Spleen (tissue), 13 donors: ENCODE results near the gene ATF6B. TPM values are rescaled to one million over a fixed set of nuclear protein-coding genes. Genes with fewer than 3 reads are reported as not detected.

Source experiments
- DNase-seq: peaks from one replicate; pipeline ENCODE4 v3.0.0-alpha.2; 2020
- H3K27ac ChIP-seq, 8 donors: fragments of 200-600 bp; sonication (generic) in 7 of 8; 1 replicate in 4 of 8; 2 replicates in 4 of 8; pipeline versions ENCODE4 v1.5.0 to v1.8.0; 2016 to 2021; ENCODE audit warnings: inconsistent platforms in 4 of 8, mild to moderate bottlenecking in 4 of 8, moderate library complexity in 1 of 8
- H3K27me3 ChIP-seq, 7 donors: fragments of 200-600 bp; sonication (generic) in 6 of 7; replicated peaks in 1 of 7; 1 replicate in 4 of 7; 2 replicates in 3 of 7; pipeline versions ENCODE4 v1.5.0 to v1.8.0; 2016 to 2021; ENCODE audit warnings: inconsistent platforms in 3 of 7, mild to moderate bottlenecking in 1 of 7
- H3K36me3 ChIP-seq, 6 donors: fragments of 200-600 bp; sonication (generic) in 5 of 6; 1 replicate in 4 of 6; 2 replicates in 2 of 6; pipeline versions ENCODE4 v1.5.0 to v1.8.0; 2016 to 2021; ENCODE audit warnings: inconsistent platforms in 2 of 6
- H3K4me1 ChIP-seq, 6 donors: fragments of 200-600 bp; sonication (generic) in 5 of 6; 1 replicate in 3 of 6; 2 replicates in 3 of 6; pipeline versions ENCODE4 v1.5.0 to v1.8.0; 2016 to 2021; ENCODE audit warnings: inconsistent platforms in 3 of 6
- H3K4me3 ChIP-seq, 8 donors: fragments of 200-600 bp; sonication (generic) in 7 of 8; 1 replicate in 4 of 8; 2 replicates in 4 of 8; pipeline versions ENCODE4 v1.5.0 to v1.8.0; 2016 to 2021; ENCODE audit warnings: inconsistent platforms in 4 of 8, mild to moderate bottlenecking in 4 of 8, moderate library complexity in 2 of 8
- H3K9me3 ChIP-seq, 8 donors: fragments of 200-600 bp; sonication (generic) in 7 of 8; 1 replicate in 4 of 8; 2 replicates in 4 of 8; pipeline versions ENCODE4 v1.5.0 to v1.8.0; 2016 to 2021; ENCODE audit warnings: inconsistent platforms in 4 of 8
- CTCF ChIP-seq, 11 experiments: fragments of 200-600 bp in 7 of 11; fragments of 450-650 bp in 4 of 11; sonication (generic) in 4 of 11; IDR thresholded peaks in 8 of 11; conservative IDR thresholded peaks in 3 of 11; 1 replicate in 7 of 11; 2 replicates in 4 of 11; pipeline versions ENCODE4 v1.4.0 to v1.8.0; 2016 to 2021; ENCODE audit warnings: antibody characterized with exemption in 11 of 11, inconsistent platforms in 4 of 11, mild to moderate bottlenecking in 1 of 11
- POLR2A ChIP-seq, 3 donors: fragments of 450-650 bp; IDR thresholded peaks; one replicate each; pipeline ENCODE4 v1.5.1; 2017; ENCODE audit warnings: antibody characterized with exemption in 3 of 3, mild to moderate bottlenecking in 1 of 3
- POLR2AphosphoS5 ChIP-seq, 3 donors: sonication (generic); formaldehyde crosslinking; IDR thresholded peaks; one replicate each; pipeline ENCODE4 v1.5.1; 2017; ENCODE audit warnings: antibody characterized with exemption in 3 of 3
- WGBS, 5 donors: extraction: QIAGEN DNeasy Blood & Tissue Kit in 3 of 5; methylation state at CpG; one replicate each; pipeline versions ENCODE4 v1.1.5 to v1.1.7; 2013 to 2018; 5-methylcytosine and 5-hydroxymethylcytosine counted together
- intact Hi-C: fragments of 100-400 bp; cut with DNase I; formaldehyde crosslinking; loops from one replicate; pipeline ENCODE4 v1.15.0; 2023; ENCODE audit warnings: low total_unique reads
- long read RNA-seq, 2 donors: transcript quantifications; one replicate each; lab custom pipeline, GENCODE V29; 2026
- polyA plus RNA-seq, 3 donors: library from polyadenylated mRNA; stranded (reverse); fragments of 200-250 nt; gene quantifications; one replicate each; pipeline ENCODE4 v1.2.1, GENCODE V29; 2013
- total RNA-seq, 7 donors: library from RNA; depleted of rRNA in 3 of 7; stranded (reverse); fragments of >200 nt in 3 of 7; fragmentation: NEBNext Ultra II Directional in 4 of 7; extraction: Animal tissue kit (Norgen Biotek cat#: 25700) in 4 of 7; gene quantifications; one replicate each; pipeline versions ENCODE4 v1.1.0 to v1.2.1, GENCODE V29; 2016 to 2021
- donor health status: healthy with polysubstance abuse.
- donor health status: DM: no; HTN: no; CAD: no; lungs with moderate emphysema.
- donor health status: DM: no; HTN: no; CAD: no.
- donor health status: Bipolar disorder and iron deficiency.
- donor health status: healthy.
- donor health status: DM: no; HTN: no; CAD: no.
- donor health status: DM: yes; HTN: yes; CAD: no.

ATF6B gene
- total RNA-seq, result 100 to 1,000 TPM in 4 of 7 donors, 10 to 100 TPM in 3; 79.1 to 126 (median 101) TPM
- polyA plus RNA-seq, result 10 to 100 TPM; 45.3 to 72.7 (median 46.2) TPM
- long read RNA-seq, donor 1, transcript ATF6B-216 (8 exons, 1,176 nt), result major isoform, 11 of 44 reads
- long read RNA-seq, donor 1, transcript ATF6B-210 (18 exons, 2,620 nt), result minor isoform, 5 of 44 reads
- long read RNA-seq, donor 1, partial matches to known transcripts, result 21 of 44 reads
- long read RNA-seq, donor 1, other reads (novel, unspliced or antisense), result 0 of 44 reads
- long read RNA-seq, donor 2, transcript ATF6B-212 (5 exons, 564 nt), result minor isoform, 5 of 35 reads
- long read RNA-seq, donor 2, transcript ATF6B-210 (18 exons, 2,620 nt), result minor isoform, 7 of 35 reads
- long read RNA-seq, donor 2, transcript ATF6B-216 (8 exons, 1,176 nt), result major isoform, 8 of 35 reads
- long read RNA-seq, donor 2, partial matches to known transcripts, result 13 of 35 reads
- long read RNA-seq, donor 2, other reads (novel, unspliced or antisense), result 0 of 35 reads

GRCh38 chr6:32127717-32128592 is at the start of gene ATF6B:
Gene ATF6B, minus strand, starts transcription at chr6:32128246. Its CDS starts 39 bp downstream, at chr6:32128207.
- H3K36me3 ChIP-seq, result peaks cover 0 to 42% (median 36%) of the 10 kb centered on the region in 6 donors
- peak within 1 kb of the TSS; percentile 49 to 95 (median 90) for H3K27ac ChIP-seq
- TF ChIP-seq POLR2A (IDR thresholded peaks at IDR 0.05) (peak in 1 of 3 donors; percentile 29), POLR2AphosphoS5 (IDR thresholded peaks at IDR 0.05) (peak; percentile 75 to 86 (median 82)), CTCF (IDR thresholded peaks at IDR 0.05 in 8 of 11, conservative IDR thresholded peaks at IDR 0.05 in 3 of 11) (peak in 2 of 11 experiments; percentile 9 to 16)
- H3K27me3 ChIP-seq, result no peaks in the 10 kb centered on the region
- 0 to 1% (median 0%) methylated on average over 30 to 44 of the region's 44 CpGs for WGBS, 5 donors
- H3K4me3 ChIP-seq, result peak within 1 kb of the TSS; percentile 78 to 97 (median 93)
- DNase-seq, result peak; percentile 98
- H3K9me3 ChIP-seq, result no peaks in the 10 kb centered on the region
- intact Hi-C loops, result loop anchor here (10.0 kb wide), 1 partner anchor 67 kb away; the partner anchor contains the start of genes GPSM3 and PBX2
- peaks cover 23 to 72% (median 45%) of the 10 kb centered on the region in 6 donors for H3K4me1 ChIP-seq

GRCh38 chr6:32177183-32177787 is 49.2 kb upstream of the ATF6B start:
- WGBS, 5 donors, result 1% methylated on average over 20 of the region's 20 CpGs
- Histone ChIP-seq H3K4me1 (peaks cover 33 to 87% (median 65%) of the 10 kb centered on the region in 6 donors), H3K4me3 (peak overlapping the region; percentile 43 to 87 (median 62)), H3K27me3 (no peaks in the 10 kb centered on the region), H3K36me3 (peaks cover 0 to 29% (median 23%) of the 10 kb centered on the region in 6 donors), H3K9me3 (no peaks in the 10 kb centered on the region), H3K27ac (peak overlapping the region; percentile 92 to 98 (median 95))
- TF ChIP-seq POLR2A (IDR thresholded peaks at IDR 0.05) (peak in 1 of 3 donors; percentile 52), CTCF (IDR thresholded peaks at IDR 0.05 in 8 of 11, conservative IDR thresholded peaks at IDR 0.05 in 3 of 11) (no peak), POLR2AphosphoS5 (IDR thresholded peaks at IDR 0.05) (peak in 1 of 3 donors; percentile 60)
- DNase-seq, result no peak
- intact Hi-C loops, result no loop called here

GRCh38 chr6:32176476-32177182 is 48.6 kb upstream of the ATF6B start:
- no peak for TF ChIP-seq CTCF (IDR thresholded peaks at IDR 0.05 in 8 of 11, conservative IDR thresholded peaks at IDR 0.05 in 3 of 11)
- no peak for TF ChIP-seq POLR2A (IDR thresholded peaks at IDR 0.05)
- TF ChIP-seq POLR2AphosphoS5 (IDR thresholded peaks at IDR 0.05), result no peak
- Histone ChIP-seq H3K9me3 (no peaks in the 10 kb centered on the region), H3K27me3 (no peaks in the 10 kb centered on the region), H3K4me1 (peaks cover 33 to 80% (median 63%) of the 10 kb centered on the region in 6 donors), H3K4me3 (peak overlapping the region; percentile 49 to 87 (median 62)), H3K27ac (peak overlapping the region; percentile 92 to 98 (median 95)), H3K36me3 (peaks cover 0 to 23% (median 17%) of the 10 kb centered on the region in 6 donors)
- no peak for DNase-seq
- 24 to 37% (median 34%) methylated on average over 5 of the region's 5 CpGs for WGBS, 5 donors
- intact Hi-C loops, result no loop called here
